Adrenal gland (tissue), 12 donors: ENCODE data around the gene VTN. TPM values are rescaled to one million over a fixed set of nuclear protein-coding genes. Genes with fewer than 3 reads are reported as not detected.
A peak's percentile ranks its signal among the peaks of the same experiment; 100 is the strongest.
"Not testable (repeated sequence)": the region's sequence is repeated elsewhere in the genome, so short reads cannot be mapped to it uniquely, and the experiment has no call there.

ENCODE experiments used
- DNase-seq, 7 donors: peaks; one replicate each; pipeline ENCODE4 v3.0.0-alpha.2; 2019 to 2020
- H3K27ac ChIP-seq, 5 donors: fragments of 200-600 bp; sonication (generic) in 4 of 5; 1 replicate in 3 of 5; 2 replicates in 2 of 5; pipeline versions ENCODE4 v1.5.1 to v1.8.0; 2016 to 2020; ENCODE audit warnings: mild to moderate bottlenecking in 1 of 5
- H3K27me3 ChIP-seq: fragments of 200-600 bp; 2 replicates; pipeline ENCODE4 v1.8.0; 2021
- H3K36me3 ChIP-seq, 2 donors: fragments of 200-600 bp; replicated peaks in 1 of 2; 1 replicate in 1 of 2; 2 replicates in 1 of 2; pipeline versions ENCODE4 v1.5.1 to v1.8.0; 2018 to 2022
- H3K4me1 ChIP-seq, 2 donors: fragments of 200-600 bp; replicated peaks in 1 of 2; 1 replicate in 1 of 2; 2 replicates in 1 of 2; pipeline versions ENCODE4 v1.5.1 to v1.8.0; 2018 to 2021
- H3K4me3 ChIP-seq, 4 donors: fragments of 200-600 bp; sonication (generic) in 3 of 4; one replicate each; pipeline ENCODE4 v1.5.1; 2016 to 2018
- H3K9me3 ChIP-seq, 3 donors: fragments of 200-600 bp; sonication (generic) in 1 of 3; replicated peaks in 1 of 3; 1 replicate in 2 of 3; 2 replicates in 1 of 3; pipeline versions ENCODE4 v1.5.1 to v1.8.0; 2016 to 2021
- CTCF ChIP-seq, 6 experiments: fragments of 450-650 bp in 4 of 6; fragments of 200-600 bp in 2 of 6; sonication (generic) in 1 of 6; IDR thresholded peaks; 1 replicate in 5 of 6; 2 replicates in 1 of 6; pipeline versions ENCODE4 v1.5.1 to v1.8.0; 2016 to 2021; ENCODE audit warnings: antibody characterized with exemption in 6 of 6, mild to moderate bottlenecking in 2 of 6, moderate library complexity in 1 of 6
- POLR2A ChIP-seq, 2 donors: fragments of 450-650 bp; IDR thresholded peaks; one replicate each; pipeline ENCODE4 v1.6.1; 2017; ENCODE audit warnings: antibody characterized with exemption in 2 of 2, mild to moderate bottlenecking in 2 of 2, moderate library complexity in 1 of 2
- WGBS, 4 donors: extraction: QIAGEN DNeasy Blood & Tissue Kit in 2 of 4; methylation state at CpG; one replicate each; pipeline versions ENCODE4 v1.1.5 to v1.1.7; 2013 to 2017; 5-methylcytosine and 5-hydroxymethylcytosine counted together
- intact Hi-C, 2 donors: fragments of 100-400 bp; cut with DNase I; formaldehyde crosslinking; loops; one replicate each; pipeline versions ENCODE4 v1.14.1 to v1.15.0; 2022 to 2023
- polyA plus RNA-seq, 3 donors: library from polyadenylated mRNA; stranded (reverse); fragments of 200-250 nt in 2 of 3; fragments of 350-450 nt in 1 of 3; fragmentation: Illumina TruSeq in 1 of 3; extraction: RNeasy Lipid Tissue Mini Kit (QIAGEN cat#74804) in 1 of 3; gene quantifications; one replicate each; pipeline ENCODE4 v1.2.3, GENCODE V29; 2013 to 2014
- total RNA-seq, 9 donors: library from RNA; depleted of rRNA in 4 of 9; stranded (reverse); fragments of >200 nt in 4 of 9; fragments of 120-200 nt in 1 of 9; fragmentation: NEBNext Ultra II Directional in 1 of 9; extraction: Animal tissue kit (Norgen Biotek cat#: 25700) in 1 of 9; gene quantifications; one replicate each; pipeline versions ENCODE4 v1.1.0 to v1.2.4, GENCODE V29; 2013 to 2023
- donor health status: healthy with polysubstance abuse.
- donor health status: Bipolar disorder and iron deficiency.
- donor health status: DM: yes; HTN: yes; CAD: no.
- donor health status: DM: no; HTN: no; CAD: no.
- donor health status: DM: no; HTN: no; CAD: no.
- donor health status: DM: yes; HTN: yes; CAD: no.

Gene VTN
- total and polyA plus RNA-seq, 12 donors: 5.5 to 470 (median 180) TPM

GRCh38 chr17:28339431-28339830 lies 30.7 kb downstream of the VTN start:
- H3K4me3 ChIP-seq: no peak overlapping the region
- peaks cover 0 to 54% of the 10 kb centered on the region in 2 donors for H3K36me3 ChIP-seq
- no peak for TF ChIP-seq POLR2A (IDR thresholded peaks at IDR 0.05)
- TF ChIP-seq CTCF (IDR thresholded peaks at IDR 0.05): no peak
- intact Hi-C loops: no loop called here
- peaks cover 21 to 36% of the 10 kb centered on the region in 2 donors for H3K4me1 ChIP-seq
- peak overlapping the region in 2 of 5 donors; percentile 24 to 95 for H3K27ac ChIP-seq
- H3K27me3 ChIP-seq: no peaks in the 10 kb centered on the region
- H3K9me3 ChIP-seq: no peaks in the 10 kb centered on the region
- DNase-seq: peak in 1 of 7 donors; percentile 58
- WGBS, 4 donors: 77 to 94% (median 81%) methylated on average over 13 to 15 of the region's 15 CpGs

DNA sequence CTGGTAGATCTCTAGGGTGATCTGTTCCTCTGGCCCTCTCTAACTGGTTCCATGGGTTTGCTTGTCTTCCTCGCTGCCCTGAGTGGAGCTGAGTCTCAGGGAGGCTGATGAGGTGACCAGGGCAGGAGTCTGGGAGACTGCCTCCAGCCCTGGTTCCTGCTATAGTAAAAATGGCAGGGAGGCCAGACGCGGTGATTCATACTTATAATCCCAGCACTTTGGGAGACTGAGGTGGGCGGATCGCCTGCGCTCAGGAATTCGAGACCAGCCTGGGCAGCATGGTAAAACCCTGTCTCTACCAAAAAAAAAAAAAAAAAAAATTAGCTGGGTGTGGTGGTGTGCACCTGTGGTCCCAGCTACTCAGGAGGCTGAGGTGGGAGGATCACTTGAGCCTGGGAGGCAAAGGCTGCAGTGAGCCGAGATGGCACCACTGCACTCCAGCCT lies 31.3 kb downstream of the VTN start:
- Histone ChIP-seq H3K36me3 (peaks cover 0 to 47% of the 10 kb centered on the region in 2 donors), H3K4me1 (peaks cover 21 to 42% of the 10 kb centered on the region in 2 donors), H3K27ac (peak overlapping the region in 3 of 5 donors; percentile 35 to 95 (median 79))
- H3K27me3 ChIP-seq, H3K9me3 ChIP-seq, H3K4me3 ChIP-seq, intact Hi-C loops: not testable (repeated sequence)
- peak in 1 of 7 donors; percentile 51 for DNase-seq
- WGBS, 4 donors: 87 to 90% (median 88%) methylated on average over 8 of the region's 8 CpGs

DNA sequence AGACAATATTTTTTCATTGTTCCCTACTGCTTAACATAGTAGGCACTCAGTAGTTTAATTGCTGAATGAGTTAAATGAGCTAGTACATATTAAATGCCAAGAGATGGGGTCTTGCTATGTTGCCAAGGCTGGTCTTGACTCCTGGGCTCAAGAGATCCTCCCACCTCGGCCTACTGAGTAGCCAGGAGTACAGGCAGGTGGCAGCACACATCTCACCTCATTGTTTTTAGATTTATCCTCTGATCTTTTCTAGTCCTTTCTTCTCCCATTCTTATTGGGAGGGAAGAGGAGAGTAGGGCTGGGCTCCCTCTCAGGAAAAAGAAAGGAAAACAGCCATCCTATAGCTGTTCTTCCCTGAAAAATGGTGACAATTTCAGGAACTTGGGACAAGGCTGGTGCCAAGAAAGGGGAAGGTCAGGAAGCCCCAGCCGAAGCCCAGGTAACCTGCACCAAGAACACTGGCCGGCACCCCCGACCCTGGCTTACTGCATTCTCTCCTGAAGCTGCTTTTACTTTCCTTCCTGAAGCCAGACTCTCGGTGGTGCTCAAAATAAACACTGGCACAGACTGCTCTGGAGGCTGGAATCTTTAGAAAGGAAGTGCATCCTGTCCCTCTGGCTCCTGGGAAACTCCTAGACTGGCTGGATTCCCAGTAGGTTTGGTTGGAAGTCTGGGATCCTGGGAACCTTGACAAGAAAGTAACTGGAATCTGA lies 31.9 kb downstream of the VTN start:
- Histone ChIP-seq H3K27ac (peak overlapping the region in 3 of 5 donors; percentile 35 to 95 (median 79)), H3K9me3 (no peaks in the 10 kb centered on the region), H3K4me1 (peaks cover 21 to 48% of the 10 kb centered on the region in 2 donors), H3K36me3 (peaks cover 0 to 41% of the 10 kb centered on the region in 2 donors), H3K4me3 (no peak overlapping the region), H3K27me3 (no peaks in the 10 kb centered on the region)
- 45 to 54% (median 50%) methylated on average over 5 of the region's 5 CpGs for WGBS, 4 donors
- intact Hi-C loops: no loop called here
- DNase-seq: peak in 3 of 7 donors; percentile 35 to 77 (median 51)
- TF ChIP-seq CTCF (IDR thresholded peaks at IDR 0.05) (no peak), POLR2A (IDR thresholded peaks at IDR 0.05) (no peak)

DNA sequence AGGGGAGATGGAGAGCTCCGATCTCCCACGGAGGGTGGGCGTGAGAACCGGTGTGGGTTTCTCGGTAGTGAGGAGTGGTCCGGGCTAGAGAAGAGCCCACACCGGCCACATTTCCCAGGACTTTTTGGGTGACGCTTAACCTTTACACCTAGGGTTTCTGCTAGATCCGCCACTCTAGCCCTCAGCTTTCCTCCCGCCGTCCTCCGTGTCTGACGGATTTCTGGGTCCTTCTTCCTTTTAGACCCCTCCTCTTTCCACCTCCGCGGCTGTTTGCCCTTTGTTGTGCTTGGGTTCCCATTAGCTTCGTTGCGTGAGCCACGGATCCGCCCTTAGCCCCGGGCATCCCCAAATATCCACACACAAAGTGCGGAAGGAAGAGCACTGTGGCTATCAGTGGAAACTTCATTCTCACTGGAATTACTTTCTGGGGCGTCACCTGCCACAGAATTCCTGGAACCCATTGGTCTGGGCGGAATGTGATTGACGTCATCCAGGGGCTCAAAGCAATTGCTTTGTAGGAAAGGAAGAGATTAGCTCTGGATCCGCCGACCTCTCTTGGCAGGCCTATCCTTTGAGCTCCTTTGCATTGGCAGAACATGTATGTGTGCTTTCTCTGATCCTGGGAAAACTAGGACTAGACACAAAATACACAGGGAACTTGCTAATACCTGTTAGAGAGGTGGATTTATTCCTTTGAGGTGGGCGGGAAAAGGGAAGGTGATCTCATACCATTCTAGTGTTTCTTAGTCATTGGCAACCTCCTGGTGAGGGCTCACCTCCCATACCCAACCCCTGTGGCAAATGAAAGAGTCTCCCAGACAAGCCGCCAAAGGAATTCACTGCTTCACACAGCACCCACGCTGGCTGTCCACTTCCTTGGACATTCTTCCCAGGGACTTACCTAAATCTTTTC lies 33.9 kb downstream of the VTN start:
- WGBS, 4 donors: 4 to 7% (median 5%) methylated on average over 23 to 29 of the region's 29 CpGs
- Histone ChIP-seq H3K4me3 (peak overlapping the region; percentile 52 to 73 (median 65)), H3K36me3 (peaks cover 0 to 29% of the 10 kb centered on the region in 2 donors), H3K9me3 (no peaks in the 10 kb centered on the region), H3K4me1 (peaks cover 21 to 48% of the 10 kb centered on the region in 2 donors), H3K27me3 (no peaks in the 10 kb centered on the region), H3K27ac (peak overlapping the region; percentile 78 to 95 (median 89))
- peak; percentile 66 to 91 (median 85) for DNase-seq
- no peak for TF ChIP-seq CTCF (IDR thresholded peaks at IDR 0.05)
- TF ChIP-seq POLR2A (IDR thresholded peaks at IDR 0.05): peak; percentile 18 to 69
- intact Hi-C loops: no loop called here
